Upper lobe of right lung (tissue), 1 donor: Measurements from ENCODE around the gene LRRC8B. TPM values are rescaled to one million over a fixed set of nuclear protein-coding genes. Genes with fewer than 3 reads are reported as not detected.

Source experiments
- ATAC-seq: fragments of 200-7000 bp; cut with Tn5 transposase; one replicate; pipeline ENCODE4 v1.9.1; 2020; ENCODE audit warnings: mild to moderate bottlenecking, moderate library complexity
- DNase-seq: peaks from one replicate; pipeline ENCODE4 v3.0.0-alpha.2; 2020
- H3K27ac ChIP-seq: fragments of 200-600 bp; one replicate; pipeline ENCODE4 v1.8.0; 2022
- H3K27me3 ChIP-seq: fragments of 200-600 bp; one replicate; pipeline ENCODE4 v1.8.0; 2022; ENCODE audit warnings: mild to moderate bottlenecking
- H3K36me3 ChIP-seq: fragments of 200-600 bp; one replicate; pipeline ENCODE4 v1.8.0; 2022
- H3K4me1 ChIP-seq: fragments of 200-600 bp; one replicate; pipeline ENCODE4 v1.8.0; 2022
- H3K4me3 ChIP-seq: fragments of 200-600 bp; one replicate; pipeline ENCODE4 v1.8.0; 2022; ENCODE audit warnings: mild to moderate bottlenecking
- H3K9me3 ChIP-seq: fragments of 200-600 bp; one replicate; pipeline ENCODE4 v1.8.0; 2022
- intact Hi-C: fragments of 100-400 bp; cut with DNase I; formaldehyde crosslinking; loops from one replicate; pipeline ENCODE4 v1.11.0; 2022
- total RNA-seq: library from RNA; stranded (reverse); fragmentation: NEBNext Ultra II Directional; extraction: Animal tissue kit (Norgen Biotek cat#: 25700); gene quantifications from one replicate; pipeline ENCODE4 v1.2.1, GENCODE V29; 2021
- TF ChIP-seq, protein P1 (sequence below): fragments of 200-600 bp; IDR thresholded peaks from one replicate; pipeline ENCODE4 v1.8.0; 2022; ENCODE audit warnings: antibody characterized with exemption
- donor health status: DM: no; HTN: yes; CAD: no; lungs with severe emphysema.

LRRC8B gene
- total RNA-seq, 1 donor from 2014 or later: 22.3 TPM

DNA sequence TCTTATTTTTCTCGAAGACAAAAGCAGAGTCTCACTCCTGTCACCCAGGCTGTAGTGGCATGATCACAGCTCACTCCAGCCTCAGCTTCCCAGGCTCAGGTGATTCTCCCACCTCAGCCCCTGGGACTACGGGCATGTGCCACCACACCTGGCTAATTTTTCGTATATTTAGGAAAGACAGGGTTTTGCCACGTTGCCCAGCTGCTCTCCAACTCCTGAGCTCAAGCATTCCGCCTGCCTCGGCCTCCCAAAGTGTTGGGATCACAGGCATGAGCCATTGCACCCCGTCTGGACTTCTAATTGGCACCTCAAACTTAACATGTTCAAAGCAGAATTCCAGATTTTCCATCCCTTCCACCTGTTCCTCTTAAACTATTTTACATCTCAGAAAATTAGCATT lies 89.3 kb downstream of the LRRC8B start:
- intact Hi-C loops: no loop called here
- DNase-seq (no peak), ATAC-seq (no peak)
- Histone ChIP-seq H3K9me3 (no peaks in the 10 kb centered on the region), H3K4me3 (no peak overlapping the region), H3K36me3 (no peaks in the 10 kb centered on the region), H3K27ac (no peak overlapping the region), H3K4me1 (peaks cover 3% of the 10 kb centered on the region), H3K27me3 (no peaks in the 10 kb centered on the region)
- TF ChIP-seq, protein P1, sequence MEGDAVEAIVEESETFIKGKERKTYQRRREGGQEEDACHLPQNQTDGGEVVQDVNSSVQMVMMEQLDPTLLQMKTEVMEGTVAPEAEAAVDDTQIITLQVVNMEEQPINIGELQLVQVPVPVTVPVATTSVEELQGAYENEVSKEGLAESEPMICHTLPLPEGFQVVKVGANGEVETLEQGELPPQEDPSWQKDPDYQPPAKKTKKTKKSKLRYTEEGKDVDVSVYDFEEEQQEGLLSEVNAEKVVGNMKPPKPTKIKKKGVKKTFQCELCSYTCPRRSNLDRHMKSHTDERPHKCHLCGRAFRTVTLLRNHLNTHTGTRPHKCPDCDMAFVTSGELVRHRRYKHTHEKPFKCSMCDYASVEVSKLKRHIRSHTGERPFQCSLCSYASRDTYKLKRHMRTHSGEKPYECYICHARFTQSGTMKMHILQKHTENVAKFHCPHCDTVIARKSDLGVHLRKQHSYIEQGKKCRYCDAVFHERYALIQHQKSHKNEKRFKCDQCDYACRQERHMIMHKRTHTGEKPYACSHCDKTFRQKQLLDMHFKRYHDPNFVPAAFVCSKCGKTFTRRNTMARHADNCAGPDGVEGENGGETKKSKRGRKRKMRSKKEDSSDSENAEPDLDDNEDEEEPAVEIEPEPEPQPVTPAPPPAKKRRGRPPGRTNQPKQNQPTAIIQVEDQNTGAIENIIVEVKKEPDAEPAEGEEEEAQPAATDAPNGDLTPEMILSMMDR: no peak

DNA sequence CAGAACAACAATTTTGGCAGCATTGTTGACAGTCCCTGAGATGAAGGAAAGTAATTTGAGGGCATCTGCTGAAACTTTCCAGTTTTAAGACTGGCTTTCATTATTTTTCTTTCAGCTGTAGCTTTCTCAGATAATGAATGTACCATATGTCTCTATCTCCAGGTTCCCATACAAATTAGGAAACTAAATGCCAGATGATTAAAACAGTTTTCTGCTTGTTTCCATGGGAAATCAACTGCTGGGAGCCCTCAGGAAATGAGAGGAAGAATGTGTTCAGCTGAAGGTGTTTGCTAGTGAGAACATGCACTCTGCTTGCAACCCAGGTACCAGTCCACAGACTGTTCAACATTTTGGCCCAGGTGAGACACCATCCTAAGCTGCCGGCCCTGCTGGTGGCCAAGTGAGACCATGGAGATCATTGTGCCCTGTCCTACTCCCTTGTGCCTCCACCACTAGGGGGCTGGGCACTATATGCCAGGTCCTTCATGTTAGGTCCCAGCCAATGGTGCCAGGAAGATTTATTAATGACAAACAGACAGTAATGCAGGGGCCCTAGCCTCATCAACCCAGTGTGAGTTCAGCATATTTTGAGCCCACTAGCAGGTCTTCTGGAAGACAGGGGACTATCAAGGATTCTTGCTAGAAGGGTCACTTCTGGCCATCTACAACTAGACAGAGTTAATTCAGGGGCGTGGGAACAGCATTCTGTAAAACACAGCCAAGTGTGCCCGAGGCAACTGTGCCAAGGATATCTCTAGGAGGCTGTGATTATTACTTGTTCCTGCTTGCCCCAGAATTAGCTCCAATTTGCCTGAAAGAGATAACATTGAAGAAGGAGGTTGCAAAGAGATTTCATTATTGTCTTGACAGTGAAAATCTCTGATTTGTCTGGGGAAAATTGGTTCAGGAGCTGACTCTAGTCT lies 91.3 kb downstream of the LRRC8B start:
- Histone ChIP-seq H3K4me3 (no peak overlapping the region), H3K4me1 (no peaks in the 10 kb centered on the region), H3K27me3 (no peaks in the 10 kb centered on the region), H3K36me3 (no peaks in the 10 kb centered on the region), H3K27ac (no peak overlapping the region), H3K9me3 (no peaks in the 10 kb centered on the region)
- DNase-seq (no peak), ATAC-seq (peak; percentile 84)
- intact Hi-C loops: no loop called here
- TF ChIP-seq, protein P1: peak; percentile 51

DNA sequence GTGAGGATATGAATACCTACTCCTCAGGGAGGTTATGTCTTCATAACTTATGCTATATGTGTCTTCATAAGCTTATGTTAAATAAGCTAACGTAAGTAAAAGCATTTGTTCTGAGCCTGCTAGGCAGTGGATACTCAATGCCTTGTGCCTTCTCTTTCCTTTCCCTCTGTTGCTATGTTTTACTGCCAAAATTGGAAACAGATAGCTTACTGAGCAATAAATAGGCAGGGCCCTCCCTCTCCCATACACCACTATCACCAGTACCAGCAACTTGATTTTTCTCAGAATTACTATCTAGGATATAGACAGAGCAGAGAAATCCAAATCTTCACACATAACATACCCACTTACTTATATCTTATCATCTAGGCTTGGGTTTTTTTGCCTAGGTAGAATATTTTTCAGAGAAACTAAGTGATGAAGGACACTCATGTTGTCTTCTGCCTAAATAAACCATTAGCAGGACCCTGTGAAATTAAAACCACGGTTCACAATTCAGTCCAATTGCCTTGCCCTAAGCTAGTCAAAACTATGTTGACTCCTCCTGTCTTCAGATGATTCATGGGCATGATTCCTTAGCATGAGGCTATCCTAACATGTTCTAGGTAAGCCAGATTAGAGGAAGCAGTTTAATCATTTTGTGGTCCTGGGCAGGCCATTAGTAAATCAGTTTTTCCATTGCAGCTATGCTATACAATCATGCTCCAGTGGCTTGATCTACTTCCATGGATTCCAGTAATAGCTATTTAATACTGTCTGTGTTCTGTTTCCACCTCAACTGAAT lies 92.4 kb downstream of the LRRC8B start:
- ATAC-seq (no peak), DNase-seq (no peak)
- Histone ChIP-seq H3K4me1 (no peaks in the 10 kb centered on the region), H3K9me3 (no peaks in the 10 kb centered on the region), H3K4me3 (no peak overlapping the region), H3K36me3 (no peaks in the 10 kb centered on the region), H3K27ac (no peak overlapping the region), H3K27me3 (no peaks in the 10 kb centered on the region)
- intact Hi-C loops: no loop called here
- TF ChIP-seq, protein P1: no peak

DNA sequence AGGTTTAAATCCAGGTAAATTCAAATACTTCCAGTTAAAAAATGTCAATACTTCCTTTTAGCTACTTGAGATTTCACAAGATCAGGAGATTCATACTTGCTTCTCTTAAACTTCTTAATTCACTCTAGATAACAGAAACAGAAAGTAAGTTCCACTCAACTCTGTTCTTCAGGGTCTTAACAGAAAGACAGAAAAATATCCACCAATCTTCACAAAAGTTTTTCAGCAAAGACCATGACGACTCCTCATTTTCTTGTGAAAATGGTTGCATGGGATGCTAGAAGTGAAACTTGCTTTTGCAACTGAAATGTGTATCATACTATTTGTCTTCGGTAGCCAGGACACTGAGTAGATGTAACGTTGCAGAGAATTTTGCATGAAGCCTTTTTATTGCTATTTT lies 96.0 kb downstream of the LRRC8B start:
- Histone ChIP-seq H3K4me1 (no peaks in the 10 kb centered on the region), H3K27me3 (no peaks in the 10 kb centered on the region), H3K4me3 (no peak overlapping the region), H3K9me3 (no peaks in the 10 kb centered on the region), H3K27ac (no peak overlapping the region), H3K36me3 (no peaks in the 10 kb centered on the region)
- DNase-seq (no peak), ATAC-seq (no peak)
- TF ChIP-seq, protein P1: no peak
- intact Hi-C loops: no loop called here

DNA sequence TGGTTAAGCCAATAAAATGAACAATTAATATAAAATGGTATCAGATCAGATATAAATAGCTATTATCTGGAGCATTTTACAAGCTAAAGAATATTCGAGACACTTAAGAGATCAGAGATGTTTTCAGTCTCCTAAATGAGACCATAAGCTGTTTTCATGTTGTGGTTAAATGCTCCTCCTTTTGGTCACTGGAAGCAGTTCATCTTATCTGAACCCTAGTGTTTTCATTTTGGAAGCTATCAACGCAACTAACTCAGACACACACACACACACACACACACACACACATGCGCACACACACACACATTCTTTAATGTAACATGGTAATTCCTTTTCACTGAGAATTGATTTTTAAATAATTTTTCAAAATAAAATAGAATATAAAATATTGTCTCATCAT lies 98.3 kb downstream of the LRRC8B start:
- ATAC-seq (no peak), DNase-seq (no peak)
- no peak overlapping the region for H3K27ac ChIP-seq
- H3K9me3 ChIP-seq: no peaks in the 10 kb centered on the region
- no peak overlapping the region for H3K4me3 ChIP-seq
- H3K27me3 ChIP-seq: no peaks in the 10 kb centered on the region
- intact Hi-C loops: no loop called here
- TF ChIP-seq, protein P1: no peak
- no peaks in the 10 kb centered on the region for H3K4me1 ChIP-seq
- no peaks in the 10 kb centered on the region for H3K36me3 ChIP-seq
